ACC112 (cell line): ENCODE results near the gene ITIH2.
"Not testable (repeated sequence)": the region's sequence is repeated elsewhere in the genome, so short reads cannot be mapped to it uniquely, and the experiment has no call there.

Experiments
- H2AFZ ChIP-seq: fragments of 200-600 bp; sonication (generic); one replicate; pipeline ENCODE4 v1.6.0; 2017; ENCODE audit warnings: antibody characterized with exemption, low read length; ENCODE audit not compliant: unreplicated experiment
- H3K27ac ChIP-seq: fragments of 200-600 bp; sonication (generic); 2 replicates; pipeline ENCODE4 v1.5.1; 2014; ENCODE audit warnings: low read depth, mild to moderate bottlenecking, antibody characterized with exemption, low read length, moderate library complexity
- H3K27me3 ChIP-seq: fragments of 200-600 bp; sonication (generic); 2 replicates; pipeline ENCODE4 v1.6.1; 2014; ENCODE audit warnings: mild to moderate bottlenecking, antibody characterized with exemption, low read length, moderate library complexity, mixed read lengths; ENCODE audit not compliant: insufficient read depth
- H3K36me3 ChIP-seq: fragments of 200-600 bp; sonication (generic); 2 replicates; pipeline ENCODE4 v1.6.1; 2016; ENCODE audit warnings: mild to moderate bottlenecking, antibody characterized with exemption, low read length, moderate library complexity, mixed read lengths; ENCODE audit not compliant: insufficient read depth
- H3K4me1 ChIP-seq: fragments of 200-600 bp; sonication (generic); one replicate; pipeline ENCODE4 v1.6.1; 2016; ENCODE audit warnings: low read length, mixed read lengths; ENCODE audit not compliant: insufficient read depth, unreplicated experiment, control insufficient read depth
- H3K4me3 ChIP-seq: fragments of 200-600 bp; sonication (generic); 2 replicates; pipeline ENCODE4 v1.5.1; 2014; ENCODE audit warnings: mild to moderate bottlenecking, low read depth, low read length
- H3K79me2 ChIP-seq: fragments of 200-600 bp; sonication (generic); one replicate; pipeline ENCODE4 v1.6.0; 2016; ENCODE audit warnings: low read length; ENCODE audit not compliant: control insufficient read depth, unreplicated experiment, insufficient read depth

The ITIH2 gene

DNA sequence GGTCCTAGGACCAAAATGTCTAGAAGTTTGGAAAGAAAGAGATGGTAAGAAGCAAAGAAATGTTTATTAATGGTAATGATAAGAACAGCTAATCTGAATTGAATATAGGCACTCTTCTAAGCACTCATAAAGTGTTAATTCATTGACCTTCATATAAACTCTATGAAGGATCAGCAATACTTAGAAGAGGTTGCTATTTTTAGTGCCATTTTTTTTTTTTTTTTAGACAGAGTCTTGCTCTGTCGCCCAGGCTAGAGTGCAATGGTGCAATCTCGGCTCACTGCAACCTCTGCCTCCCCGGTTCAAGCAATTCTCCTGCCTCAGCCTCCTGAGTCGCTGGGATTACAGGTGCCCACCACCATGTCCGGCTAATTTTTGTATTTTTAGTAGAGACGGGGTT, 79.1 kb downstream of the ITIH2 start:
- H3K79me2 ChIP-seq = peaks cover 58% of the 10 kb centered on the region
- H2AFZ ChIP-seq, H3K4me3 ChIP-seq, H3K27me3 ChIP-seq, H3K27ac ChIP-seq, H3K4me1 ChIP-seq: not testable (repeated sequence)
- H3K36me3 ChIP-seq = peaks cover 20% of the 10 kb centered on the region

DNA sequence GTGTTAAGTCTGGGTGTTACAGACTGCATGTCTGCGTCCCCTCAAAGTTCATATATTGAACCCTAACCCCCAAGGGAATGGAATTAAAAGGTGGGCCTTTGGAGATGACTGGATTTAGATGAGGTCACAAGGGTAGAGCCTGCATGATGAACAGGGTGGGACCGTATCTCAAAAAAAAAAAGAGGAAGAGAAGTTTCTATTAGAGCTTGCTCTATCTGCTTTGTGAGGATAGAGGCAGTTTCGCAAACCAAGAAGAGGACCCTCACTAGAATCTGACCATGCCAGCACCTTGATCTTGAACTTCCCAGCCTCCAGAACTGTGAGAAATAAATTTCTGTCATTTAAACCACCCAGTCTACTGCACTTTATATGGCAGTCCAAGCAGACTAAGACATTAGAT, 83.3 kb downstream of the ITIH2 start:
- peaks cover 7% of the 10 kb centered on the region; the same call in 1 of the 2 replicates for H3K36me3 ChIP-seq
- peaks cover 18% of the 10 kb centered on the region for H3K4me1 ChIP-seq
- peaks cover 92% of the 10 kb centered on the region for H3K79me2 ChIP-seq
- H3K27ac ChIP-seq = no peak overlapping the region
- H2AFZ ChIP-seq = no peak overlapping the region
- peak overlapping the region; percentile 91 for H3K4me3 ChIP-seq
- no peaks in the 10 kb centered on the region for H3K27me3 ChIP-seq

DNA sequence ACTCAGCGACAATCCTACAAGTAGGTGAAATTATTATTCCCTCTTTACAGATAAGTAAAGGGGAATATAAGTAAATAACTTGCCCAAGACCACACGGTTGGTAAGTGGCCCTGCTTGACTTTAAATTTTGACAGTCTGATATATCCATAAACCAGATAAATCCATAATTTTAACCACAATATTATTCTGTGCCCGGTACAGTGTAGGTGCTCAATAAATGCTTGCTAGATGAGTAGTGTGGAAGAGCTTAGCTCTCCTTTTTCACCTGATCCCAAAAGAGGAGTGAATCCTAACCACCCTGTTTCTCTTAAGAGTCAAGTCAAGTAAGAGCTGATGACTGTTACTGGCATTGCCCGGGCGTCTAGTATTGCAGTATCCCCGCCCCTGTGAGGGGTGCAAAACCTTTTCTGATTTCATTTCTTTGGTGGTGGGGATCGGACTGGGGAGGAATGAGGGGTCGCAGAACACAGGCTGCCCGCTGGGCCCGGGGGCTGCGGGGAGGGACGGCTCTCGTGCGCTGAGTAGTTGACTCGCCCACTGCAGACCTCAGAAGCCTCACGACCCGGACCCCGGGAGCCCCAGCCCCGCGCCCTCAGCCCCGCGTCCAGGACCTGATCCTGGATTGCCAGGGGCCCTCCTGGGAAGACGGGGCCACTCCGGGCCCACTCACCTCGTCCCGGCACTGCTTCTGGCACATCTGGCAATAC, 84.2 kb downstream of the ITIH2 start:
- Histone ChIP-seq H3K27ac (peak overlapping the region; percentile 15; the same call in 1 of the 2 replicates), H3K79me2 (peaks cover 97% of the 10 kb centered on the region), H2AFZ (peak overlapping the region; percentile 96), H3K4me3 (peak overlapping the region; percentile 91), H3K27me3 (no peaks in the 10 kb centered on the region), H3K36me3 (peaks cover 7% of the 10 kb centered on the region; the same call in 1 of the 2 replicates), H3K4me1 (peaks cover 25% of the 10 kb centered on the region)

DNA sequence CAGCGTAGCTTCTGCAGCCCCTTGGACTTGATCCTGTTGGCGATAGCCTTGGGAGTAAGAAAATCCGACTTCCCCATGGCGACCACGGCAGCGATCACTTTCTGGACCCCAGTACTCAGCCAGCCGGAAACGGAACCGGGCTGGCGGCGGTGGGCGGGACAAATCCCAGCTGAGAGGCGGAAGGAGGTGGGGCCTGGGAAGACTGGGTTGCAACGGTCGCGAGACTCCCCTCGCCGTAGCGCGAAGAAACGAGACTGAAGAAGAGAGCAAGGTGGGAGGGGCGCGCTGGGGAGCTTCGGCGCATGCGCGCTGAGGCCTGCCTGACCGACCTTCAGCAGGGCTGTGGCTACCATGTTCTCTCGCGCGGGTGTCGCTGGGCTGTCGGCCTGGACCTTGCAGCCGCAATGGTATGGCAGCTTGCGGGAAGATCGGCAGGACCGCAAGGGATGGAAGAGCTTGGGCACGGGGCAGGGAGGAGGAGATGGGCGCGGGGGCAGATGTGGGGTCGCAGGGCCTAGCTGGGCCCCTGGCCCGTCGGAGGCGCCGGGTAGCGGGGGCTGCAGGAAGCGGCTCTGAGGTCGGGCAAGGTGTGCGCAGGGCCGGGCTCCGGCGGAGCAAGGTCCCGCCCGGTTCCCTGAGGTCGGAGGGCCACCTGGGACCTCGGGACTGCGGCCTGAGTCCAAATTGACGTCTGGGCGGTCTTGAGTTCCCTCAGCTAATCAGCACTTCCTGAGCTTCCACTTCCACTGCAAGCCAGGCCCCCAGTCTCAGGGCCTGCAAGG, 84.9 kb downstream of the ITIH2 start, which contains the start of the genes ATP5F1C and KIN:
TSS of gene ATP5F1C (plus strand) at position 321 of the 782 bp plus-strand sequence. CDS start at position 352, 31 bp downstream.
TSS of gene KIN (minus strand) at position 137 of the 782 bp plus-strand sequence. CDS start at position 77, 60 bp downstream.
- H3K27ac ChIP-seq = peak within 1 kb of the TSS; percentile 15; the same call in 1 of the 2 replicates
- H3K4me1 ChIP-seq = peaks cover 33% of the 10 kb centered on the region
- H3K79me2 ChIP-seq = peaks cover 98% of the 10 kb centered on the region
- H2AFZ ChIP-seq = peak within 1 kb of the TSS; percentile 96
- H3K27me3 ChIP-seq = no peaks in the 10 kb centered on the region
- H3K36me3 ChIP-seq = peaks cover 13% of the 10 kb centered on the region; the same call in 1 of the 2 replicates
- peak within 1 kb of the TSS; percentile 91 for H3K4me3 ChIP-seq

DNA sequence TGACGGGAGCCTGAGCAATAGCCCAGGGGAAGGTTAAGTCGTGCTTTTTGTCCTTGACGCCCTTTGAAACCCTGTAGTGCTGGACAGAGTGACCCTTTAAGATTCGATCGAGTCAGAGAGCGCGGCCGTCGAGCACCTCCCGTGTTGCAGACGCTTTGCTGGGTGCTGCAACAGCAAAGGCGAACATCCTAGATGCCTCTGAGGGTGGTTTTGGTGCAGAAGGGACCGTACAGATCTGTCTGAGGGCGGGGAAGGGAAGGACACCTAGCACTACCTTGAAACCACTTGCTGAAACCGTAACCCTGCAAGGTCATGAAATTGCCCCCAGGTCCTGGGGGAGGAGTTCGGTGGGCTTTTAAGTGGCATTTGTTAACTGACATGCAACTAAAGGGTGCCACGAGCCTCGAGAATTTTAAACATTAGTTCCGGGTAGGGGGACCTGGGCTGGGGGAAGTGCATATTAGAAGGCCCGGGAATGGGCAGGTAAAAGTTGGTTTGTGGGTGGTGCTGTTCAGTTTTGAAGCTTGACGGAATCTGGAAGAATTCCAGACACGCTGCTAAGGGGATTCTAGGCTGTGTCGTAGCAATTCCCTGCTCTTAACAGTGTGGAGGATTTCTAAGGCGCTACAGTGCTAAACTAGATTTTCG, 85.6 kb downstream of the ITIH2 start:
- Histone ChIP-seq H3K79me2 (peaks cover 97% of the 10 kb centered on the region), H3K27me3 (no peaks in the 10 kb centered on the region), H2AFZ (peak overlapping the region; percentile 20), H3K4me1 (peaks cover 36% of the 10 kb centered on the region), H3K27ac (no peak overlapping the region), H3K4me3 (peak overlapping the region; percentile 91), H3K36me3 (peaks cover 13% of the 10 kb centered on the region; the same call in 1 of the 2 replicates)

DNA sequence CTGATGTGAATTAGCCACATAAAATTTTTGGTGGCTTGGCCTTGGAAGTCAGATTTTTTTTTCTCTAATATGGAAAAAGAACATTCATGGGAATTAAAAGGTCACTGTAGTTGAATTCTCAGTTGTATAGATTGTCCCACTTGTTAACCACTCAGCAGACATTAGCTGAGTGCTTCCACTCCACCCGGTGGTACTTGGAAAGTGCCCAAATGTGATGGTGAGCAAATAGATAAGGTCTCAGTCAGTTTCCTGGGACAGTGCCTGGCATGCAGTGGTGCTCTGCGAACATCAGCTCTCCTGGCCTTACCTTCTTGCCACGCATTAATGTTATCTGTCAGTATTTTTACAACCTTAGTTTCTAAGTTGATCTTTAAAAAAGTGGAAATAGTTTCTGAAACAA, 86.3 kb downstream of the ITIH2 start:
- Histone ChIP-seq H3K36me3 (peaks cover 10% of the 10 kb centered on the region; the same call in 1 of the 2 replicates), H3K79me2 (peaks cover 98% of the 10 kb centered on the region), H3K27ac (no peak overlapping the region), H2AFZ (no peak overlapping the region), H3K4me3 (peak overlapping the region; percentile 91), H3K27me3 (no peaks in the 10 kb centered on the region), H3K4me1 (peaks cover 42% of the 10 kb centered on the region)

DNA sequence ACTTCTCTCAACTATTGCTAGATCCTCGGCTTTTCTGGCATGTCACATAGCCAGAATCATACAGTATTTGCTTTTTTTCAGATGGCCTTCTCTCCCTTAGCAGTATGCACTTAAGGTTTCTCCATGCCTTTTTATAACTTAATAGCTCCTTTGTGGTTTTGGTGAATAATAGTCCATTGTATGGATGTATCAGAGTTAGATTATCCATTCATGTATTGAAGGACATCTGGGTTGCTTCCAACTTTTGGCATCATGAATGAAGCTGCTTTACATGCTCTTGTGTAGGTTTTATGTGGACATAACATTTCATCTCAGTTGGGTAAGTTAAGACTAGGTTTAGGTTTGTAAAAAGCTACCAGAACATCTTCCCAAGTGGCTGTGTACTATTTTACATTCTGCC, 89.4 kb downstream of the ITIH2 start:
- Histone ChIP-seq H3K79me2 (peaks cover 90% of the 10 kb centered on the region), H3K36me3 (peaks cover 16% of the 10 kb centered on the region; the same call in 1 of the 2 replicates), H3K27me3 (no peaks in the 10 kb centered on the region), H3K4me1 (peaks cover 56% of the 10 kb centered on the region), H2AFZ (no peak overlapping the region), H3K4me3 (no peak overlapping the region), H3K27ac (no peak overlapping the region)

DNA sequence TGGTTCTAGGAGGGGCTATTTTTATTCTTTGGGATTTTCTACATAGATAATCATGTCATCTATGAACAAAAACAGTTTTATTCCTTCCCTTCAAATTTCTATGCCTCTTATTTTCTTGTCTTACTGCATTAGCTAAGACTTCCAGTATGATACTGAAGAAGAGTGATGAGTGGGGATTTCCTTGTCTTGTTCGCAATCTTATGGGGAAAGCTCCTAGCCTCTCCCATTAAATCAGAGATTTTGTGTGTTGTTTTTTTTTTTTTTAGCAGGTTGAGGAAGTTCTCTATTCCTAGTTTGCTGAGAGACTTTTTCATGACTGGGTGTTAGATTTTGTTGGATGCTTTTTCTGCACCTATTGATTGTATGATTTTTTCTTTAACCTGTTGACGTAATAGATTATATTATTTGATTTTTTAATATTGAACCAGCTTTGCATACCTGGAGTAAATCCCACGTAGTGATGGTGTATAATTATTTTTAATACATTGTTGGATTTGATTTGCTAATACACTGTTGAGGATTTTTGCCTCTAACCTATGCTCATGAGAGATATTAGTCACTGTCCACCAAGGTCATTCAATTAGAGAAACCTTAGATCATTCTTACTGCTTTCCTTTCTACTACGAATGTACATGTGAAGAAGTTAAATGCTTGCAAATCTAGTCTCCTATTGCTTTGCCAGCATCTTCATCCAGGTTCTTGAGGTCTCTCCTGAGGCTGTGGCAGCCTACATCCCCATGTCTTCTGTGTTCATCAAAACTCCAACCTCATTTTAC, 91.3 kb downstream of the ITIH2 start:
- H3K27ac ChIP-seq = peak overlapping the region; percentile 6; the same call in 1 of the 2 replicates
- no peak overlapping the region for H3K4me3 ChIP-seq
- H3K4me1 ChIP-seq = peaks cover 64% of the 10 kb centered on the region
- peaks cover 73% of the 10 kb centered on the region for H3K79me2 ChIP-seq
- H2AFZ ChIP-seq = no peak overlapping the region
- H3K36me3 ChIP-seq = peaks cover 18% of the 10 kb centered on the region
- H3K27me3 ChIP-seq = no peaks in the 10 kb centered on the region

DNA sequence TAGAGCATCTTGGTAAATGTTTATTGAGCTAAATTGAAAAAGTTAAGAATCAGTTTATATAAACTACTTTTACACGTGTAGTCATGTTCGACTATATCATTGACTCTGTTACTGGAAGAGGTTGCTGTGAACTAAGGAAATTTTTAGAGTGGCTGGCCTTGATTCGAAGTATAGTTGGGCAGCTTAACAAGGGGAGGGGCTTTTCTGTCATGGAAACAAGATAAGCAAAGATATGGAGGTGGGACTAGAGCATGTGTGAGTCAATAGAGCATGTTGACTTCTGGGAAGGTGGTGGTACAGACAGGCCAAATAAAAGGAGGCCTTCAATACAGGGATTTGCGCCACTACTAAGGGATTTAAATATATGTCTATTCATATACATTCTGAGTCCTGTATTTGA, 92.5 kb downstream of the ITIH2 start:
- peak overlapping the region; percentile 24; the same call in 1 of the 2 replicates for H3K27ac ChIP-seq
- peaks cover 55% of the 10 kb centered on the region for H3K4me1 ChIP-seq
- no peaks in the 10 kb centered on the region for H3K27me3 ChIP-seq
- H2AFZ ChIP-seq = no peak overlapping the region
- peaks cover 21% of the 10 kb centered on the region for H3K36me3 ChIP-seq
- H3K79me2 ChIP-seq = peaks cover 61% of the 10 kb centered on the region
- H3K4me3 ChIP-seq = no peak overlapping the region

DNA sequence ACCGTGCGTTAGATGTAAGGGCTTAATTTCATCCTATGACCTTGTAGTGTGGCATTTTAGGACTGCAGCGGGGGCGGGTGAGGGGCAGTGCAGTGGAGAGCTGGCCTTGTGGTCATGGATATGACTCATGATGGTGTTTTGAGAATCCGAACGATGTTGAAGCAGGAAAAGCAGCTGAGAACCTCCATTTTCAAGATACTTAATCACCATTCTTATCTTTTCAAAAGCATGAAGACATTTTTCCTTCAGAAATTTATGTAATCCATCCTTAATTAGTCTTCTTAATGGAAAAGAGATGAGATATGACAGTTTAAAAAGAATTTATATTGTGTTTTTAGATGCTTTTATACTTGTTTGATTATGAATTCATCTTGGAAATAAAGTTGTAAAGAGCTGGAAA, 94.5 kb downstream of the ITIH2 start:
- Histone ChIP-seq H3K4me3 (no peak overlapping the region), H2AFZ (no peak overlapping the region), H3K27ac (peak overlapping the region; percentile 83), H3K27me3 (no peaks in the 10 kb centered on the region), H3K36me3 (peaks cover 37% of the 10 kb centered on the region), H3K4me1 (peaks cover 44% of the 10 kb centered on the region), H3K79me2 (peaks cover 41% of the 10 kb centered on the region)
